ENCODE measurements around the gene SNX30.

SNX30 gene

DNA sequence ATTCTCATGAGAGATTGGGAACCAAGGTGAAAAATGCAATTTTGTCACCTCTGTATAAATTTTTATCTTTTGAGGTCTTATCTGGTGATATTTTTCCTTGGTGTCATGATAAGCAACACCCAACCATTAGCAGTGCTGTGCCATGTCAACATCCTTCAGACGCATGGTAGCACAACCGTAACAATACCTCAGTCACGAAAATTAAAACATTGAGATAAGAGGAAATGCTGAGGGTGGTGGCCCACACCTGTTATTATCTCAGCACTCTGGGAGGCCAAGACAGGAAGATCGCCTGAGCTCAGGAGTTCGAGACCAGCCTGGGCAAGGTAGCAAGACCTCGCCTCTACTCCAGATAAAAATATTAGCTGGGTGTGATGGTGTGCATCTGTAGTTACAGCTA, 107.4 kb downstream of the SNX30 start:
- DNase-seq (ENCODE audit: low read depth, low spot score): no peak

DNA sequence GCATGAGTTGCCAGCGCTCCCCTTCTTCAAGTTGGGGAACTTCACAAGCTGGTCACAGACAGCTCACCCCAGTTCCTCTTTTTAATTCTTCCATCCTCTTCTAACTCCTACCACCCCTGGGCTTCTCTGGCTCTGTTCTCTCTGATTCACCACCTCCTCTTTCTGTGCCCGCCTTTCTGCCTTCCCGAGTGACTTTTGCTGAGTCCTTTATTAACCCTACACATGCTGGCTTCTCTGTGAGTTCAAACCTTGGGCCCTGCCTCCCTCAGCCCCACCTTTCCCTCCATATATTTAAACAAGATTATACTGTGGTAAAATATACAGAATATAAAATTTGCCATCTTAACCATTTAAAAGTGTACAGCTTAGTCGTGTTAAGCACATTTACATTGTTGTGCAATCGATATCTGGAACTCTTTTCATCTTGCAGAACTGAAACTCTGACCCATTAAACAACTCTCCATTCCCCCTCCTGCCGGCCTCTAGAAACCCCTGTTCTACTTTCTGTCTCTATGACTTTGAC, 108.1 kb downstream of the SNX30 start:
- DNase-seq (ENCODE audit: low read depth, low spot score): no peak

DNA sequence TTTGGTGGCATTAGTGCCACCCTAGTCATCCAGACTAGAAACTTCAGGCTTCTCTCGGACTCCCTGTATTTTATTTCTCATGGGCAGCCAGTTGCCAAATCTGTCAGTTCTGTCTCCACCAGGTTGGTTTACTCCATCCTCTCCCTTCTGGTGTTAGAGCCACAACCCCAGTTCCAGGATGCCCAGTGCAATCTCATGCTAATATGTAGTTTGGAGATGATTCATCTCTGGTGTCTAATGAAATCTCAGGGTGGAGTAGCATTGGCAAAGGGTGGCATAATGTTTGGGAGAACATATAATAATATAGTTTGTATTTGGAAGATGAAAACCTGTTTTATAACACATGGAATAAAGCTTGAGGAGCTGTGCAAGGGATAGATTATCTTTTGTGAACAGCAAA, 109.9 kb downstream of the SNX30 start:
- no peak for DNase-seq (ENCODE audit: low read depth, low spot score)

DNA sequence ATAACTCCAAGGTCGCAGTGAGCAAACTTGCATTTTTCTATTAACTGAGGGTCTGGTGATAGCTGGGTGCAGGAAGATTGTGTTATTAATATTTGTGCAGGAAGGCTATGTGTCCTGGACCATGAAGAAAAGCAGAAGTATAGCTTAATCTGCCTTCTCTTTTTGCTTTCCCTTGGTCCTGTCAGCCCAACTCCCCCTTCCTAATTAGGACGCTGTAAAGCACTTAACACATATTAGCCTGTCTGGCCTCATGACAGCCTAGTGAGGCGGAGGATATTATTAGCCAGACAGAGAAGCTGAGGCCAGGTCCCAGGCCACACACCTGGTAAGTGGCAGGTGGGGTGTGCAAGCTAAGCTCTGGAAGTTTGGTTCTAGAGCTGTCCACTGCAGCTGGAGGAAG, 110.6 kb downstream of the SNX30 start:
- no peak for DNase-seq (ENCODE audit: low read depth, low spot score)

DNA sequence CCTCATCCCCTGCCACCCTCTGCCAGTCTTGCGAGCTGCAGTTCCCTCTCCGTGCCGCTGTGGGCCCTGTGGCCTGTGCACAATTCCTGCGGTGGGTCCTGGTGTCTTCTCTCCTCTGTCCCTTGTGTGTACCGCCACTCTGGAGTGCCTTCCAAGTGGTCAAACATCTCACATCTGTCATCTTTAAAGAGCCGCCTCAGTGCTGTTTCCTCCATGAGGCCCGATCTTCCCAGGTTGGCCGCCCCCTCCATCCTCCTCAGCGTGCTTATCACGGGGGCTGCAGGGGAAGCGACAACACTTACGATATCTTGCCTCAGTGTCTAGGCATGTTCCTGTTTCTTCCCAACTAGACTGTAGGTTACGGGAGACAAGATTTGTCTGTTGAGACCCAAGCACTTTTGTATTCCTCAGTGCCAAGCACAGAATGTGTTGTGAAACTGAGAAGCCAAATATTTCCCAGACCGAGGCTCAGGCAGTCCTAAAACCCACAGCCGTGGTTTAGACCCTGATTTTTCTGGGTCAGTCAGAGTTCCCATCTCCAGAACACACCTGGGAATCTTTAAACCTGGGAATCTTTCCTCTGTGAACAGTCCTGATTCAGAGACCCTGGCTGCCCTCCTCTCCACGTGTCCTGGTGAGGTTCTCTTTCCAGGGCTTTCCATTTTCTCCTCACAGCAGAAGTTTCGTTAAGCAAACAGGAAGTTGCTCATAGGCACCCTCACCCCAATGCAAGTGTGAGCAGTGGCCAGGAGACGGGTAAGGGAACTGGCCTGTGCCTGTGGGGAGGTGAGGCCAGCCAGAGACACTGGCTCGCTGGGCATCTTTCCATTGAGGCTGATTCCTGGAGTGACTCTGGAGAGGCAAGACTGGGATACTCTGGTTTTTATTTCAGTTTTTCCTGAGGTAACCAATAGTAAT, 111.3 kb downstream of the SNX30 start:
- DNase-seq (ENCODE audit: low read depth, low spot score): no peak

DNA sequence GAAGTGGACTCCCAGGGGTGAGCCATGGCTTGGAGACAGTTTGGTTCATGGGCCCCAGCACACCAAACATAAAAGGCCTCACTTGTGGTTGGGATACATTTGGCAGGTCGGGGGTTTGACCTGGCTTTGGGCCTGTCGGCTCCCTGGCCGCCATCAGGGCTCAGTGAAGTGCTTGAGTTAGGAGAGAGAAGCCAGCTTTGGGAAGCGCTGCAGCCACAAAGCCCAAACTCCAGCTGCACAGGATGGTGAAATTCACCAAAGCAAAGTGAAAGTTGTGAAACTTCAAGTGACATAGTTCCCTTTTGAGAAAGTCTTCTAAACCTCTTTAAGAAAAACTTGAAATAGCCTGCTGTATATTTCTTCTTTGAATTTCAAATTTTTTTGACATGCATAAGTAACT, 112.7 kb downstream of the SNX30 start:
- DNase-seq (ENCODE audit: low read depth, low spot score): no peak

DNA sequence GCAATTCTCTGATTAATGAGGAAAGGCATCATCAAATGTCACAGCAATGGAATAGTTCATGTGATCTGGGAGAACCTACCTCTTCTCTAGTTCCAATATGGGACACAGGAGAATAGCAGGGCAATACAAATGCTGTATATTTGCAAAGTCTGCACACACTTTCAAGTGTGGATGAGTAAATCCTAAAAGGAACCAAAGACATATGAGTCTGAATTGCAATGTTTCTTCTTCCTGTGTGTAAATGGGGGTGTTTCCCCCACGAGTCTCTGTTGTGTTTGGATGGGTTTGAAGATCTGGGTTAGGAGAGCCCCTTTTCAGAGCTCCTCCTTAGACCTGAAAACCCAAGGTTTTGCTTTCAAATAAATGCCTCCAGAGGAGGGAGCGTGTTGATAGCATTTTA, 113.2 kb downstream of the SNX30 start:
- no peak for DNase-seq (ENCODE audit: low read depth, low spot score)

DNA sequence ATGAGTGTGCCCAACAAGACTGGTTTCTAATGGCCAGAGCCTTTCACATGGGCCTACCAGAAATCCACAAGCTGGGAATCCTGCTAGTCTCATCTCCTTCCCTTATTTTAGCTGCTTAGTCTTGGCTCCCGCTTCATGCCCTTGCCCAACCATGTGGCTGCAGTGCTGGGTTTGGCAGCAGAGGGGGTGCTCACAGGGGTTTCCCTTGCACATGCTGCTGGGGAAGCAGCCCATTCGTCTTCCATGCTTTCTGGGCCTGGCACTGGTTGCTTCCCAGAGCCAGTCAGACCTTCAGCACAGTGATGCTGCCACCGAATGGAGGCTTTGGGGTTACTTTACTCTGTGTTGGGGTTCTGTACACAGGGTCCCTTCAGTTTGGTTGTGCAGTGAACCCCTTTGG, 113.8 kb downstream of the SNX30 start:
- DNase-seq (ENCODE audit: low read depth, low spot score): no peak

DNA sequence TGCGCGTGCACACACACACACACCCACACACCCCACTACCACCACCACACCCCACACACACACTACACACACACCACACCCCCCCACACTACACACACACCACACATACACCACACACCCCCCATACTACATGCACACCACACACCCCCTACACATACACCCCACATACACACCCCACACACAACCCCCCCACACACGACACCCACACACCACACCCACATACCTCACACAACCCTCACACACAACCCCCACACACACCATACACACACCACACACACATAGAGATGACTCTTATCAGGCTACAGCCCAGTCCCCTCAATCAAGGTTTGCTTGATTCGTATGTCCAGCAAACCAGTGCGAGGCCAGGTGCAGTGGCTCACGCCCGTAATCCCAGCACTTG, 114.4 kb downstream of the SNX30 start:
- DNase-seq (ENCODE audit: low read depth, low spot score): no peak

DNA sequence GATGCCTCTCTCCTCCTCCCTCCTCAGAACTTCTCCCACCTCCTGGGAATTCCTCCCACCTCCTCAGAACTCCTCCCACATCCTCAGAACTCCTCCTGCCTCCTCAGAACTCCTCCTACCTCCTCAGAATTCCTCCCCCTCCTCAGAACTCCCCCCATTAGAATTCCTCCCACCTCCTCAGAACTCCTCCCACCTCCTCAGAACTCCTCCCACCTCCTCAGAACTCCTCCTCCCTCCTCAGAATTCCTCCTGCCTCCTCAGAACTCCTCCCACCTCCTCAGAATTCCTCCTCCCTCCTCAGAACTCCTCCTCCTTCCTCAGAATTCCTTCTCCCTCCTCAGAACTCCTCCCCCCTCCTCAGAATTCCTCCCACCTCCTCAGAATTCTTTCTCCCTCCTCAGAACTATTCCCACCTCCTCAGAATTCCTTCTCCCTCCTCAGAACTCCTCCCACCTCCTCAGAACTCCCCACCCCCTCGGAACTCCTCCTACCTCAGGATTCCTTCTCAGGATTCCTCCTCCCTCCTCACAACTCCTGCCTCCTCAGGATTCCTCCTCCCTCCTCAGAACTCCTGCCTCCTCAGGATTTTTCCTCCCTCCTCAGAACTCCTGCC, 116.2 kb downstream of the SNX30 start:
- DNase-seq (ENCODE audit: low read depth, low spot score): no peak

DNA sequence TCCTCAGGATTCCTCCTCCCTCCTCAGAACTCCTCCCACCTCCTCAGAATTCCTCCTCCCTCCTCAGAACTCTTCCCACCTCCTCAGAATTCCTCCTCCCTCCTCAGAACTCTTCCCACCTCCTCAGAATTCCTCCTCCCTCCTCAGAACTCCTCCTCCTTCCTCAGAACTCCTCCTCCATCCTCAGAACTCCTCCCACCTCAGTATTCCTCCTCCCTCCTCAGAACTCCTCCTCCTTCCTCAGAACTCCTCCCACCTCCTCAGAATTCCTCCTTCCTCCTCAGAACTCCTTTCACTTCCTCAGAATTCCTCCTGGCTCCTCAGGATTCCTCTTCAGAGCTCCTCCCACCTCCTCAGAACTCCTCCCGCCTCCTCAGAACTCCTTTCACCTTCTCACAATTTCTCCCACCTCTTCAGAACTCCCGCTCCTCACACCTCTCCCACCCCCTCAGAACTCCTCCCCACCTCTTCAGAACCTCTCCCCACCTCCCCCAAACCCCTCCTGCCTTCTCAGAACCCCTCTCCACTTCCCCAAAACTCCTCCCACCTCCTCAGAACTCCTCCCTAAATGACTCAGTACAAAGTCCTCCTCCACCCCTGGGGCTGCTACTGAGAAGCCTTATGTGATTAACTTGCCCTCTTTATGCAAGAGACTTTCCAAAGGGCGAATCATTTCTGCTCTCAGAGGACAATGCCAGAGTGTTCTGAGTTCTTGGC, 116.9 kb downstream of the SNX30 start:
- DNase-seq (ENCODE audit: low read depth, low spot score): peak; percentile 28

DNA sequence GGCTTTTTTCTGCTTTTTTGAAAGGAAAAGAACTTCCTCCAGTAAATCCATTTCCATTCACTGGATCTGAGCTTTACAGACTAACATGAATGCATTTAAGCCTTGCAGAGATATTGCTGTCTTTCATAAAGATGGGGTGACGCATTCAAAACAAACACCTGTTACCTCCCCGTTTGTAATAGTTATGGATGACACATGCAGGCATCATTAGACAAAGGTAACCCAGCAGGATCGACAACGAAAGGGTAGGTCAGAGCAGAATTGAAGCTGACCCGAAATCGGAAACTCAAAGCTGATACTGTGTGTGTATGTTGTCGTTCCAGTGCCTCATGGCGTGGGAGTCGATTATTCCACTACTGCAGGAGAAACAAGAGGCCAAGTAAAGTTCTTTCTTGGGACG, 117.9 kb downstream of the SNX30 start:
- no peak for DNase-seq (ENCODE audit: low read depth, low spot score)

DNA sequence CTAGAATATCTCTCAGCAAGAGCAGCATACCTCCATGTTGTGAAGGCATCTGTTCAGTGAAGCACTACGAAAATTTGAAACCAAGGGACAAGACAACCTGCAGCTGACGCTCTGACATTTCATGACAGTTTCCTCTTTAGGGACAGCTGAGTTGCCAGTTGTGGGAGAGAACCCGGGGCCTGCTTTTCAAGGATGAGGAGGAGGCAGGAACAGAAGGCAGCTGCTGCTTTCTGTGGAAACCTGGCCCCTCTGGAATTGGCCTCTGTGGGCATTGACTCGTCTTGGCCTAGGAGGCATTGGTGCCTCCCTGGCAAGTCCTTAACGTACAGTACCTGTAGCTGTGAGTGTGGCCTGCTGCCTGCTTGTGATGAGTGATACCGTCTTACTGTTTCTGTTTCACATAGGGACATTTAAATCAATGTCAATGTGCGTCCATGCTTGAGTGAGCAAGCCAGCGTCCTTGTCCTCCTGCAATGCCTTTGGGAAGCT, 118.5 kb downstream of the SNX30 start:
- no peak for DNase-seq (ENCODE audit: low read depth, low spot score)

DNA sequence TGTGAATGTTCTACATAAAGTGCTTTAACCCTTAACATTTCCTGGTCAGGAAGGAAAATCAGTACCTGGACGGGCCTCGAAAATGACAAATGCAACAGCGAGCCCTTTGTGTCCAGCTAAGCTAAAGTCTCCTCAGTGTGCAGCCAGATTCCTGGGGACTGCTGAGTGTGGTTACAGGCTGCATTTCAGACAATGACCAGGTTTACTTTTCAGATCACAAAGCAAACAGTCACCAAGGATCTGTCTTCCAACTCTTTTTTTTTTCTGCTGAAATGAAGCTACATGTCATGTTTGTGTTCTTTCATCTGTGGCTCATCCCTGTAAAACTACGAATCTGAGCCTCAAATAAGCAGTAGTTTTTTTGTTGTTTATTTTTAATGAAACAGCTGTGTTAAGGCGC, 119.4 kb downstream of the SNX30 start:
- DNase-seq (ENCODE audit: low read depth, low spot score): no peak

DNA sequence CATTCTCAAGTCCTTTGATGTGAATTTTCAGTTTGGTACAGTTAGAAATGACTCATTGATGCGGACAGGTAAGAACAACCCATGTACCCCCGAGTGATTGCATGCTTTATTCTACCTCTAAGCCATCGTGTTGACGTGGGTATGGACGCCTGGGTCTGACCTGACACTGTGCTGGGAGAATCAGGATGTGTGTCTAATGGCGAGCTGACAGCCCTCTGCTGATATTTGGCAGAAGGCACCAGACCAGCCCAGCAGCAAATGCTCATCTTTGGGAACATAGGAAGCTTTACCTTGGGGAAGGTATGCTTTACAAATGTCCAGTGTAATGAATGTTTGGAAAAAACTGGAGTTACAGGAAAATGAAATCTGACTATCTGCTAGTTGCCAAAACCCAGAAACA, 120.0 kb downstream of the SNX30 start:
- no peak for DNase-seq (ENCODE audit: low read depth, low spot score)

DNA sequence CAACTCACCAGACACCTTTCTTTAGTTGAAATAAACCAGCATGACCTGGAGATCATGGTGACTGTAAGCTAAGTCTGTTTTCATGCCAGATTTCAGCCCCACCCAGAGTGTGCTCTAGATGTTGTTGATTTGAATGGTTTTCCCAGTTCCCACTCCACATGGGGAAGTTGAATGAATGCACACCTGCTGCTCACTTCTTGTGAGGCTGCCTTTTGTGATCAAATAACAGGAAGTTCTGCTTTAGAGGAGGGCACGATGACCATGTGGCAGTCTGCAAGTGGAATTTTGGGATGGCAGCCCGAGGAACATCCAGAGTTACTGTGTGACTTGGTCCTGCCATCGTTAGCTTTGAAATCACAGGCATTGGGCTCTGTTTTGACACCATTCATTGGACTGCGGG, 121.5 kb downstream of the SNX30 start:
- DNase-seq (ENCODE audit: low read depth, low spot score): no peak

DNA sequence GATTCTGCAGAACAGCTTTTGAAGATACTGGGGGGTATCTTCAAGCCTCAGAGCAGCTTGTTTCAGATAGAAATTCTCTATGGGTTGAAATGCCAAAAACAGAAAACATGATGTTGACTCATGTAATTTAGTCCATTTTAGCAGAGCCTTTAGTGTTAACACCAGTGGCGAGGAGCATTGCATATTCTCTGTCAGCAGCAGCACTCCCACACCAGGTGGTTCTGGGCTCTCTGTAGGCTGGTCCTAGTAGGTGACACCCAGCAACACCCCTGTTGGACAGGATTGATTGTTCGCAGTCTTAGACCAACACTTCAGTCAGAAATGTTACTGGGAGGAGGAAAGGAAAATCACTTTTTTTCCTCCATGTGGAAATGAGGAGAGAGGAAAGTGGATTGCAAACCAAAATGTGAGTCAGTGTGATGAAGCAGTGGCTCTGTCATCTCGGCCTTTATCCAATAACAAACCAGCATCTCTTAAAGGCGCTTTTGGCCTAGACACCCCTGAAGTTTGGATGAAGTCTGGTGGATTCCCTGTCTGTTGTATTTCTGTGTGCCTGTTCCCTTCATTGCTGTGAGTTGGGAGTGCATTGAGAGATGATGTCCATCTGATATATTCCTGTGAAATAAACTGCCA, 123.3 kb downstream of the SNX30 start:
- DNase-seq (ENCODE audit: low read depth, low spot score): no peak

DNA sequence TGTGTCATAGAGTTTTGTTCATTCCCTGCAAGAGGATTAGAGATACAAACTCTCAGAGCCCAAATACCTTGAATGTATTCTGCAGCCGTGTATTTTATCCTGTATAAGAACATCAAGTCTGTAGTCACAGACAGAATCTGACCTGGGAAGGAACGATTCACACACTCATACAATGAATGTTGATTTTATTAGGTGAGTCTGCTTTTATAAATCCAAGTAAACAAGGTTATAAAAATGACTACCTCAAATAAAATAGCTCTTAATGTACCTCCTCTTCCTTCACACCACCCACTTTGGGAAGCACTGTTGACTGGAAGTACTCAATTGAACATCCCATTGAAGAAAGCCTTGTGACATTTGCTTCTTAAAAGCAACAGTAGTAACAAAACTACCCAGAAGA, 128.2 kb downstream of the SNX30 start:
- no peak for DNase-seq (ENCODE audit: low read depth, low spot score)

DNA sequence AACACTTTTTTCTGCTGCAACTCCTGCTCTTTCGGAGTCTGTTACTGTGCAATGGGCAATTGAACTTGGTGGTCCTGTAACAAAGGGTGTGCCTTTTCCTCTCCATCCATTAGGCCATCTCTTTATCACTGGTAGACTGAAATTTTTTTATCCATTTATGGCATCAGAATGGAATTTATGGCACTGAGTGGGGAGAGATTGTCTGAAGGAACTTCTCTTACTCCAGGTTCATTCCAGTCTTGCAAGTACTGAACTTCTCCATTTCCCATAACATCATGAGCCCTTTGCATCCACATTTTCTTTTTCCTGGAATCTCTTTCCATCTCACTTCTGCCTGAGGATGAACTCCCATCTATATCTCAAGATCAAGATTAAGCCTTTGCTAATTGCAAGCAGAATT, 130.1 kb downstream of the SNX30 start:
- DNase-seq (ENCODE audit: low read depth, low spot score): no peak

DNA sequence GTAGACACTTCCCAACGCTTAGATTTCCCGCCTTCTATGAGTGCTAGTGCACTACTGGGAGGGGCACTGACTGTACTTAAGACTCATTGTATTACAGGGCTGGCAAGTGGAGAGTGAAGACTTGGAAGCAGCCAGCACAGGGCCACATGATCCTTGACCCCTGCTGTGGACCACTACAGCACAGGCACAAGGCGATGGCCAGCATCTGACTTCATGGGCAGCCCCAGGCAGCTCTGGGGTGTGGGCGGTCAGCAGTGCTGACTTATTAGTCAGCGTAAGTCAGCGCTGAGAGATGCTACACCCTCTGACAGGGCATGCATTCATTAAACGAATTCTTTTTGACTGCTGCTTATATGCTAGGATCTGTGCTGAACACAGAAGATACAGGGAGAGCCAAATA, 130.8 kb downstream of the SNX30 start:
- peak; percentile 75 for DNase-seq (ENCODE audit: low read depth, low spot score)

DNA sequence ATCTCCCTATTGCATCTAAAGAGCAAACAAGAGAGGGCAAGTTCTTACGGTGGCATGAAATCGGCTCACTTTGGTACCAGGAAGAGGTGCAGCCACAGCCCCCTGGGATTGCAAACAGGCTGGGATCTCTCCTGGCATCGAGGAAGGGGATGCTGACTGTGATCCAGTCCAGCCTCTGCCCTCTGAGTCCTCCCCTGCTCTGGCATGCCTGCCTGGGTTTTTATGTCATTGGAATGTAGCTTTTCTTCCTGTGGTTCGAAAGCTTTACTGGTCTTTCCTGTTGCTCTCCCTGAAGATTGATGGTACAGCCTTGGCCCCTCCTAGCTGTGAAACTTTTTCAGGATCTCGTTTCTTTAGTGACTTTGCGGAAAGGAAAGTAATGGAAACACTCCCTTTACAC, 133.5 kb downstream of the SNX30 start:
- DNase-seq (ENCODE audit: low read depth, low spot score): peak; percentile 76

DNA sequence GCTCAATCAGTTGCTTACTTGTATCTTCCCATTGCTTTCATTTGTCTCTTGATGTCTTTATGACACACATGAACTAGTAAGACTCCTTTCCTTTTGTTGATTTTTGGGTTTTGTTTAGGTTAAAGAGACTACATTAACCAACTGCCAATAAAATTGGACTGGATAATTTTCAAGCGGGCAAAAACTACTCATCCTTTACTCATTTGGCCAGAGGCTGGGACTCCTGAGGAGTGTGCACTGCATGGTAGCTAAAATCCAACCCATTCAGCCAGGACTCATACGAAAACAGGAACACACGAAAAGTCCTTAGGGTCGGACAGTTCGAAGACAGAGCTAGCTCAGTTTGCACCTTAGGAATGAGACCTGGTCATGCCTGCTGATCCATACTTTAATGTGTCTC, 134.2 kb downstream of the SNX30 start:
- DNase-seq (ENCODE audit: low read depth, low spot score): no peak

Measured in astrocyte of the hippocampus (primary cell).